Suprapubic skin (tissue), 4 donors: ENCODE measurements around the gene LRRC8E.

Experiments
- EP300 ChIP-seq: sonication (generic); formaldehyde crosslinking; IDR thresholded peaks from one replicate; pipeline ENCODE4 v1.6.1; 2017; ENCODE audit warnings: antibody characterized with exemption
- POLR2A ChIP-seq, 2 donors: fragments of 450-650 bp; IDR thresholded peaks; one replicate each; pipeline ENCODE4 v1.6.1; 2017; ENCODE audit warnings: antibody characterized with exemption in 2 of 2, mild to moderate bottlenecking in 2 of 2, moderate library complexity in 2 of 2
- POLR2AphosphoS5 ChIP-seq, 3 donors: sonication (generic); formaldehyde crosslinking; IDR thresholded peaks; one replicate each; pipeline ENCODE4 v1.6.1; 2017; ENCODE audit warnings: antibody characterized with exemption in 3 of 3
- TF ChIP-seq, protein P1 (sequence below), 2 donors: fragments of 200-600 bp in 1 of 2; fragments of 450-650 bp in 1 of 2; sonication (generic) in 1 of 2; IDR thresholded peaks; one replicate each; pipeline ENCODE4 v1.5.1; 2016 to 2019; ENCODE audit warnings: antibody characterized with exemption in 2 of 2, mild to moderate bottlenecking in 1 of 2, moderate library complexity in 1 of 2

DNA sequence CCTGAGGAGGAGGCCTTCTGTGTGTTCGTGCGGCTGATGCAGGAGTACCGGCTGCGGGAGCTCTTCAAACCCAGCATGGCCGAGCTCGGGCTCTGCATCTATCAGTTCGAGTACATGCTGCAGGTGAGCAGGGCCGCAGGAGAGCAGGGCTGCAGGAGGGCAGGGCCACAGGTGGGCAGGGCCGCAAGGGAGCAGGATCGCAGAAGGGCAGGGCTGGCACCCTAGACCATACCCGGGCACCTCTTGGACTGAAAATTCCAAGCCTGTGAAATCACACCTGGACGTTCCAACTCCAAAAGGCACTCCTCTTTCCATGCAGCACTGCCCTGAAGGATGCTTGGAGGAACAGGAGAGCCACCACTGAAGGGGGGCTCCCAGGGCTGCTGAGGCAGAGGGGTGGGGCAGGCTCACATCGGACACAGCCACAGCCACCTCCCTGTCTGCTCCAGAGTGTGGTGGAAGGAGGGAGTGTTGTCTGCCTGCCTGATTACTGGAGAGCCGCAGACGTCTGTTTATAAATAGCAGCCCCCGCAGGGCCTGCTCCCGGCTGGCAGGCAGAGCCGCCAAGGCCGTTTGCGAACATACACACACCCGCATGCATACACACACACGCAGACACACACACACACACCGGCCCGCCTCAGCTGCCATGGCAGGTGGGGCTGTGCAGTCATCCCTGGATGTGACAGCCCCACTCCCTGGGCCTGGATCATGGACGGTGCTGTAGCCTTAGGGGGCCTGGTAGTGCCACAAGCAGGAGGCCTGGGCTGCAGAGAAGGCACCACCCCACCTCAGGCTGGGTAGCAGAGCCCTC is 38.1 kb upstream of the LRRC8E start:
- TF ChIP-seq POLR2A (IDR thresholded peaks at IDR 0.05) (no peak), POLR2AphosphoS5 (IDR thresholded peaks at IDR 0.05) (no peak), EP300 (no peak)
- TF ChIP-seq, protein P1, sequence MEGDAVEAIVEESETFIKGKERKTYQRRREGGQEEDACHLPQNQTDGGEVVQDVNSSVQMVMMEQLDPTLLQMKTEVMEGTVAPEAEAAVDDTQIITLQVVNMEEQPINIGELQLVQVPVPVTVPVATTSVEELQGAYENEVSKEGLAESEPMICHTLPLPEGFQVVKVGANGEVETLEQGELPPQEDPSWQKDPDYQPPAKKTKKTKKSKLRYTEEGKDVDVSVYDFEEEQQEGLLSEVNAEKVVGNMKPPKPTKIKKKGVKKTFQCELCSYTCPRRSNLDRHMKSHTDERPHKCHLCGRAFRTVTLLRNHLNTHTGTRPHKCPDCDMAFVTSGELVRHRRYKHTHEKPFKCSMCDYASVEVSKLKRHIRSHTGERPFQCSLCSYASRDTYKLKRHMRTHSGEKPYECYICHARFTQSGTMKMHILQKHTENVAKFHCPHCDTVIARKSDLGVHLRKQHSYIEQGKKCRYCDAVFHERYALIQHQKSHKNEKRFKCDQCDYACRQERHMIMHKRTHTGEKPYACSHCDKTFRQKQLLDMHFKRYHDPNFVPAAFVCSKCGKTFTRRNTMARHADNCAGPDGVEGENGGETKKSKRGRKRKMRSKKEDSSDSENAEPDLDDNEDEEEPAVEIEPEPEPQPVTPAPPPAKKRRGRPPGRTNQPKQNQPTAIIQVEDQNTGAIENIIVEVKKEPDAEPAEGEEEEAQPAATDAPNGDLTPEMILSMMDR (IDR thresholded peaks at IDR 0.05) = no peak
